T-helper 22 cell (primary cell): Measurements from ENCODE around the gene SNAPC1.

Experiments used
- DNase-seq: peaks from one replicate; pipeline ENCODE4 v3.0.0-alpha.2; 2020; ENCODE audit warnings: low read depth

SNAPC1 gene

GRCh38 chr14:61811882-61812346 is 49.7 kb downstream of the SNAPC1 start:
- DNase-seq, result no peak

GRCh38 chr14:61812347-61813095 is 50.3 kb downstream of the SNAPC1 start, which contains the start of gene SYT16:
SYT16 (plus strand) TSS chr14:61812703.
- DNase-seq, result no peak

GRCh38 chr14:61813096-61813606 is 50.9 kb downstream of the SNAPC1 start:
- DNase-seq, result no peak

GRCh38 chr14:61822458-61822857 is 60.2 kb downstream of the SNAPC1 start:
- no peak for DNase-seq

GRCh38 chr14:61832783-61833182 is 70.6 kb downstream of the SNAPC1 start:
- no peak for DNase-seq

- DNase-seq, result no peak
These were observed 74.0 kb downstream of the SNAPC1 start for GRCh38 chr14:61836184-61836583.

- DNase-seq, result no peak
These were observed 74.6 kb downstream of the SNAPC1 start for GRCh38 chr14:61836807-61837206.

GRCh38 chr14:61837336-61838229 is 75.4 kb downstream of the SNAPC1 start:
- peak; percentile 32 for DNase-seq

- no peak for DNase-seq
These were observed 76.5 kb downstream of the SNAPC1 start for GRCh38 chr14:61838661-61839245.

GRCh38 chr14:61839507-61839906 is 77.3 kb downstream of the SNAPC1 start:
- DNase-seq, result no peak

GRCh38 chr14:61841145-61841544 is 78.9 kb downstream of the SNAPC1 start:
- no peak for DNase-seq
